Measurements from ENCODE around the gene OSBPL10. TPM values are rescaled to one million over a fixed set of nuclear protein-coding genes. Genes with fewer than 3 reads are reported as not detected.

The OSBPL10 gene
- total RNA-seq, 2 donors from 2014 or later, result 82.8 to 127 TPM

DNA sequence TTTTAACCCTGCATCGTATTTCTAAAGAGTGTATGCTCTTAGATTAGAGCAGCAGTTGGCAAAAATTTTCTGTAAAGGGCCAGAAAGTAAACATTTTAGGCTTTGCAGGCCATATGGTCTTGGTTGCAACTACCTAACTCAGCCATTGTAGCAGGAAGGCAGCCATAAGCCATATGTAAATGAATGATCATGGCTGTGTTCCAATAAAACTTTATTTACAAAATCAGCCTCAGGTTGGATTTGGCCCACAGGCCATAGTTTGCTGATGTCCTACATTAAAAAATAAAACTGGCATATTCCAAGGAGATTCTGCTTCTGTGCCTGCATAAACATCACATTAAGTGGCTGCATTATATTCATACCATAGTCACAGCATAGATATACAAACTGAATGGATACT lies 313.5 kb downstream of the OSBPL10 start:
- DNase-seq (ENCODE audit: low spot score), result no peak
- Histone ChIP-seq H3K27me3 (replicated peaks; ENCODE audit: insufficient read depth) (no peaks in the 10 kb centered on the region), H3K27ac (no peak overlapping the region), H3K4me3 (no peak overlapping the region), H3K9me3 (no peaks in the 10 kb centered on the region), H3K4me1 (replicated peaks) (no peaks in the 10 kb centered on the region), H3K36me3 (no peaks in the 10 kb centered on the region)
- 95% methylated on average over 1 of the region's 1 CpG for WGBS
- intact Hi-C loops (cut with DNase I), result no loop called here
- TF ChIP-seq, protein P1, sequence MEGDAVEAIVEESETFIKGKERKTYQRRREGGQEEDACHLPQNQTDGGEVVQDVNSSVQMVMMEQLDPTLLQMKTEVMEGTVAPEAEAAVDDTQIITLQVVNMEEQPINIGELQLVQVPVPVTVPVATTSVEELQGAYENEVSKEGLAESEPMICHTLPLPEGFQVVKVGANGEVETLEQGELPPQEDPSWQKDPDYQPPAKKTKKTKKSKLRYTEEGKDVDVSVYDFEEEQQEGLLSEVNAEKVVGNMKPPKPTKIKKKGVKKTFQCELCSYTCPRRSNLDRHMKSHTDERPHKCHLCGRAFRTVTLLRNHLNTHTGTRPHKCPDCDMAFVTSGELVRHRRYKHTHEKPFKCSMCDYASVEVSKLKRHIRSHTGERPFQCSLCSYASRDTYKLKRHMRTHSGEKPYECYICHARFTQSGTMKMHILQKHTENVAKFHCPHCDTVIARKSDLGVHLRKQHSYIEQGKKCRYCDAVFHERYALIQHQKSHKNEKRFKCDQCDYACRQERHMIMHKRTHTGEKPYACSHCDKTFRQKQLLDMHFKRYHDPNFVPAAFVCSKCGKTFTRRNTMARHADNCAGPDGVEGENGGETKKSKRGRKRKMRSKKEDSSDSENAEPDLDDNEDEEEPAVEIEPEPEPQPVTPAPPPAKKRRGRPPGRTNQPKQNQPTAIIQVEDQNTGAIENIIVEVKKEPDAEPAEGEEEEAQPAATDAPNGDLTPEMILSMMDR (IDR thresholded peaks at IDR 0.05), result no peak
- TF ChIP-seq POLR2AphosphoS5 (IDR thresholded peaks at IDR 0.05) (no peak), POLR2A (IDR thresholded peaks at IDR 0.05) (no peak)

DNA sequence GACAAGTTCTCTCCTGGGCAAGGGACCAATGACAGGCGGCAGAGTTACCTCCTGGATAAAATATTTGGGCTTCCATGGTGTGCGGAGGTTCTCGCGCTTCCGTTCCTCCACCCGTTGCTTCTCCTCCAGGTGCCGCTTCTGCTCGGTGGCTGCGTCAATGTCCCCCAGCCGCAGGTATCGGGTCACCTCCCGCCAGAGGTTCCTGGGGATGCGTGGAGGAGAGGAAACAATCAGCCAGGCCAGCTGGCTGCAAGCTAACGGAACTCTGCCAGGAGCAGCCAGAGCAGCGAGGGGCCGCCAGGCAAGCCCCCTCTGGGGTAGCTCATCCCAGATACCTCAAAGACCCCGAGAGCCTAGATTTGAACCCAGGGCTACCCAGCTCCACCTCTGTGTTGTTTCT lies 317.0 kb downstream of the OSBPL10 start:
- Histone ChIP-seq H3K36me3 (no peaks in the 10 kb centered on the region), H3K4me1 (replicated peaks) (no peaks in the 10 kb centered on the region), H3K27ac (no peak overlapping the region), H3K9me3 (no peaks in the 10 kb centered on the region), H3K27me3 (replicated peaks; ENCODE audit: insufficient read depth) (no peaks in the 10 kb centered on the region), H3K4me3 (no peak overlapping the region)
- intact Hi-C loops (cut with DNase I), result no loop called here
- no peak for DNase-seq (ENCODE audit: low spot score)
- TF ChIP-seq POLR2AphosphoS5 (IDR thresholded peaks at IDR 0.05) (no peak), POLR2A (IDR thresholded peaks at IDR 0.05) (no peak)
- TF ChIP-seq, protein P1 (IDR thresholded peaks at IDR 0.05), result no peak
- WGBS, result 98% methylated on average over 17 of the region's 17 CpGs

DNA sequence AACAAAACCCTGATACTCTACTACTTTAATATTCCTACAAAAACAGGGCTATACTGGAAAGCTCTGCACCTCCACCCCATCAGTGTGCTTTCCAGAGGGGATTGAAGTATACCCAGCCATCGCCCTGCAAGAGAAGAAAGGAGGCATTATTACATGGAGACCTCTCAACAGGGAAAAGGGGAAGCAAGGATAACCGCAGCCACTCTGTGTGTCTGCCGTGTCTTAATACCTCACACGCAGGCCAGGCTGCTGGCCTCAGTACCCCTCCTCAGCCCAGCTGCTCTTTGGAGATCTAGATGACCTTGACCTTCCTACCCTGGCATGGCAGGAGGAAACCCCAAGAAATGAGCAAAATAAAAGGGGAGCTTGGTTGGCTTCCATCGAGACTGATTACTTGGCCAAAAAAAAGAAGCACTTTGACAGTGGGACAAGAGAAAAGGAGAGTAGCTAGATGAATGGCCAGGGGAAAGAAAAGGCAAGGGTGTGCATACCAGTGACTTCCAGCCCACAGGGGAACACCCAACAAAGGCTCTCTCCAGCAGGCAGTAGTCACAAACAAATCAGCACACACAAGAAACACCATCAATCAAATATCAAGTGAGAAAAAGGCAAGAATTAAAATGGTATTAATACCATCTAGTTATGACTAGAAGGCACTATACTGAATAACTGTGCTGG lies 318.9 kb downstream of the OSBPL10 start:
- Histone ChIP-seq H3K27ac (no peak overlapping the region), H3K4me3 (no peak overlapping the region), H3K4me1 (replicated peaks) (no peaks in the 10 kb centered on the region), H3K27me3 (replicated peaks; ENCODE audit: insufficient read depth) (no peaks in the 10 kb centered on the region), H3K36me3 (no peaks in the 10 kb centered on the region), H3K9me3 (no peaks in the 10 kb centered on the region)
- 93% methylated on average over 5 of the region's 5 CpGs for WGBS
- DNase-seq (ENCODE audit: low spot score), result no peak
- TF ChIP-seq POLR2AphosphoS5 (IDR thresholded peaks at IDR 0.05) (no peak), POLR2A (IDR thresholded peaks at IDR 0.05) (no peak)
- TF ChIP-seq, protein P1 (IDR thresholded peaks at IDR 0.05), result no peak
- intact Hi-C loops (cut with DNase I), result no loop called here

DNA sequence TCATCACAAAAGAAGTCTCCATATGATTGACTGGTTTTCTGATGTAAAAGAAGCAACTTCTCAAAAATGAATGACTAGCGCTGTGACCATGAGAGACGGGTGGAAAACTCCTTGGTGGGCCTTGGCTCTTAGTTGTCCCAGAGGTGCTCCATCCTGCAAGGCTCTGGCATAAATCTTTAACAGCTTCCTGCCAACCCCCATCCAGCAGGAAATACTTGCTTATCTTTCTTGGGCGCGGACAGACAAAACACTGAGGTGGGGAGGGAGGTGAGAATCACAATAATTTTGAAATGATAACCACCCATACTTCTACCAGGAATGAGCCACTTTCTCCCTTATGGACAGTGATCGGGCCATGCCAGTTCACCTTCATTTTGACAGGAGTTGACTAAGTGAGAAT lies 319.8 kb downstream of the OSBPL10 start:
- no peak for DNase-seq (ENCODE audit: low spot score)
- no peaks in the 10 kb centered on the region for H3K4me1 ChIP-seq (replicated peaks)
- no peaks in the 10 kb centered on the region for H3K9me3 ChIP-seq
- H3K27me3 ChIP-seq (replicated peaks; ENCODE audit: insufficient read depth), result no peaks in the 10 kb centered on the region
- intact Hi-C loops (cut with DNase I), result no loop called here
- H3K36me3 ChIP-seq, result no peaks in the 10 kb centered on the region
- H3K27ac ChIP-seq, result no peak overlapping the region
- no peak overlapping the region for H3K4me3 ChIP-seq
- TF ChIP-seq POLR2AphosphoS5 (IDR thresholded peaks at IDR 0.05), result no peak
- TF ChIP-seq POLR2A (IDR thresholded peaks at IDR 0.05), result no peak
- TF ChIP-seq, protein P1 (IDR thresholded peaks at IDR 0.05), result no peak
- 83% methylated on average over 5 of the region's 5 CpGs for WGBS

DNA sequence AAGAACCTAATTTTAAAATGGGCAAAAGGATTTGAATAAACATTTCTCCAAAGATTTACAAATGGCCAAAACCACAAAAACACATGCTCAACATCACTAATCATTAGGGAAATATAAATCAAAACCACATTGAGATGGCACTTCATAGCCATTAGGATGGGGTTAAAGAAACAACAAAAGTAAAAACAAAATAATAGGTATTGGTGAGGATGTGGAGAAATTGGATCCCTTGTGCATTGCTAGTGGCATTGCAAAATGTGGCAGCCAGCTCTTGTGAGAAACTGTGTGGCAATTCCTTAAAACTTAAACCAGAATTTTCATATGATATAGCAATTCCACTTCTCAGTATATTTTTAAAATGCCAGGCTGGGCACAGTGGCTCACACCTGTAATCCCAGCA lies 321.8 kb downstream of the OSBPL10 start:
- intact Hi-C loops (cut with DNase I), result no loop called here
- Histone ChIP-seq H3K27ac (no peak overlapping the region), H3K9me3 (no peaks in the 10 kb centered on the region), H3K4me1 (replicated peaks) (no peaks in the 10 kb centered on the region), H3K4me3 (no peak overlapping the region), H3K27me3 (replicated peaks; ENCODE audit: insufficient read depth) (no peaks in the 10 kb centered on the region), H3K36me3 (no peaks in the 10 kb centered on the region)
- TF ChIP-seq POLR2A (IDR thresholded peaks at IDR 0.05), result no peak
- TF ChIP-seq, protein P1 (IDR thresholded peaks at IDR 0.05), result no peak
- no peak for TF ChIP-seq POLR2AphosphoS5 (IDR thresholded peaks at IDR 0.05)
- DNase-seq (ENCODE audit: low spot score), result no peak

Data from prostate gland (tissue), 2 donors.